Immature natural killer cell (primary cell): ENCODE data around the gene TTC7B. TPM values are rescaled to one million over a fixed set of nuclear protein-coding genes. Genes with fewer than 3 reads are reported as not detected.

Source experiments
- DNase-seq, 3 donors: peaks; one replicate each; pipeline ENCODE4 v3.0.0; 2022; ENCODE audit warnings: mixed read lengths in 1 of 3
- H3K27ac Mint-ChIP-seq, 6 donors: one replicate each; pipeline ENCODE4 v1.8.0; 2020; ENCODE audit warnings: mixed read lengths in 6 of 6, mild to moderate bottlenecking in 5 of 6, inconsistent platforms in 4 of 6, moderate library complexity in 3 of 6
- H3K27me3 Mint-ChIP-seq, 3 donors: one replicate each; pipeline ENCODE4 v1.8.0; 2020 to 2021; ENCODE audit warnings: low read depth in 3 of 3, mild to moderate bottlenecking in 3 of 3, mixed read lengths in 3 of 3, moderate library complexity in 3 of 3, inconsistent platforms in 1 of 3
- H3K36me3 Mint-ChIP-seq, 3 donors: one replicate each; pipeline ENCODE4 v1.8.0; 2020; ENCODE audit warnings: mixed read lengths in 3 of 3, inconsistent platforms in 2 of 3, mild to moderate bottlenecking in 2 of 3
- H3K4me1 Mint-ChIP-seq, 2 donors: one replicate each; pipeline ENCODE4 v1.8.0; 2020; ENCODE audit warnings: inconsistent platforms in 2 of 2, mild to moderate bottlenecking in 2 of 2, mixed read lengths in 2 of 2, moderate library complexity in 1 of 2
- H3K4me3 Mint-ChIP-seq, 5 donors: one replicate each; pipeline ENCODE4 v1.8.0; 2020; ENCODE audit warnings: mild to moderate bottlenecking in 5 of 5, mixed read lengths in 5 of 5, inconsistent platforms in 3 of 5, moderate library complexity in 3 of 5
- H3K9me3 Mint-ChIP-seq, 6 donors: one replicate each; pipeline ENCODE4 v1.8.0; 2020; ENCODE audit warnings: mild to moderate bottlenecking in 6 of 6, mixed read lengths in 6 of 6, inconsistent platforms in 4 of 6, moderate library complexity in 3 of 6
- polyA plus RNA-seq, 3 donors: library from polyadenylated mRNA; unstranded; fragments of 300-500 nt; fragmentation: Illumina TruSeq; gene quantifications; one replicate each; pipeline ENCODE4 v1.2.3, GENCODE V29; 2021

TTC7B gene
- polyA plus RNA-seq, 3 donors from 2014 or later: 1.0 to 1.1 TPM; not detected in 1

DNA sequence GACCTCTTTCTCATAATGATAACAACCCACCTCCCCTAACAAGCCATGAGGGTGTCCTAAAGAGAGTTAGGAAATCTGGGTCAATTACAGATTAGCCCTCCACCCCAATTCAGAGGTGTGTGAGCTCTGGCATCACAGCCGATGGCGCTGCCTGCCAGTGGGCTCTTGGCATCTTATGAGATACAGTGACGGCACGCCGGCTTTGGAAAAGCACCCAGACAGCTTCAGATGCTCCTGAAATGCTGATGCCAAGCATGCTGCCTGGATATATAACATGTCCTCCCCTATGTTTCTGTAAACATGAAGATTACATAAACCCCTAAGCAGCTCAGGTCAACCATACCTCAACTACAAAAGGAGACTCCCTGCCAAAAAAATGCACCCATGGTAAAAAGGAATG, 152.6 kb downstream of the TTC7B start:
- Mint-ChIP-seq H3K36me3 (no peaks in the 10 kb centered on the region), H3K4me1 (peaks cover 0 to 2% of the 10 kb centered on the region in 2 donors), H3K4me3 (no peak overlapping the region), H3K9me3 (no peaks in the 10 kb centered on the region), H3K27me3 (peaks cover 2 to 6% (median 2%) of the 10 kb centered on the region in 3 donors), H3K27ac (no peak overlapping the region)
- DNase-seq: no peak

DNA sequence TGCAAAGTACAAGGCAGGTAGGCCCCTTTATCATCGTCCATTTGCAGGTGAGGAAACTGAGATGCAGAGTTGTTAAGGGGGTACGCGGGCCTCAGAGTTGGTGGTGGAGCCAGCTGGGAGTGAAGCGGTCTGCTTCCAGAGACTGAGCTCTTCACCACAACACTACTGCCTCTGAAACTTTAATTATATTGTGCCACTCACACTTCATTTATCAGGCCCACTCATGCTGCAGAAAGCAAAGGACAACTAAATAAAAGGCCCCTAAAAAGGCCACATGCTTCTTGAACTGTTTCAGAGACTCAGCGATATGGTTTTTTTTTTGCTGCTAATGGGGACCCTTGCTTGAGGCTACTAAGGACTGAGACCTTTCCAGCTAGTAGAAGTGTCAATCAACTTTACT, 153.1 kb downstream of the TTC7B start:
- H3K27me3 Mint-ChIP-seq: peaks cover 2 to 6% (median 2%) of the 10 kb centered on the region in 3 donors
- H3K9me3 Mint-ChIP-seq: no peaks in the 10 kb centered on the region
- peaks cover 0 to 2% of the 10 kb centered on the region in 2 donors for H3K4me1 Mint-ChIP-seq
- no peaks in the 10 kb centered on the region for H3K36me3 Mint-ChIP-seq
- H3K4me3 Mint-ChIP-seq: no peak overlapping the region
- DNase-seq: no peak
- no peak overlapping the region for H3K27ac Mint-ChIP-seq

DNA sequence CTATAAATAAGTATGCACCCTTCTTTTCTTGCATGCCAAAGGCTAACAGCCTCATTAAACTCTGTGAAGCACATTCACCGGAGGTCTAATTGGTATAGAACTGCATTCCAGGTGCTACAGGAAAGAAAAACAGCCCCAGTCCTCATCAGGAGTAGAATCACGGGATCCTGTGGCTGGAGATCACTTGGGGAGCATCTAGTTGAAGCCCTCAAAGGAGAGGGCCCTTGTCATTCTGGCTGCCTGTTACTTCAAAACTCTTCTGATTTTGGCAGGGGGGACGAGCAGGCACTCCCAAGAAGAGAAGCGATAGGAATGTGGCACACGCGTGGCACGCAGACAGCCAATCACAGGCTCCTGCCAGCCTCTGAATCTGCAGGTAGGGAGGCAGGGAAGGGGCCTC, 154.4 kb downstream of the TTC7B start:
- Mint-ChIP-seq H3K27me3 (peaks cover 0 to 5% (median 2%) of the 10 kb centered on the region in 3 donors), H3K27ac (no peak overlapping the region), H3K4me3 (no peak overlapping the region), H3K9me3 (no peaks in the 10 kb centered on the region), H3K36me3 (no peaks in the 10 kb centered on the region), H3K4me1 (peaks cover 0 to 2% of the 10 kb centered on the region in 2 donors)
- DNase-seq: no peak

DNA sequence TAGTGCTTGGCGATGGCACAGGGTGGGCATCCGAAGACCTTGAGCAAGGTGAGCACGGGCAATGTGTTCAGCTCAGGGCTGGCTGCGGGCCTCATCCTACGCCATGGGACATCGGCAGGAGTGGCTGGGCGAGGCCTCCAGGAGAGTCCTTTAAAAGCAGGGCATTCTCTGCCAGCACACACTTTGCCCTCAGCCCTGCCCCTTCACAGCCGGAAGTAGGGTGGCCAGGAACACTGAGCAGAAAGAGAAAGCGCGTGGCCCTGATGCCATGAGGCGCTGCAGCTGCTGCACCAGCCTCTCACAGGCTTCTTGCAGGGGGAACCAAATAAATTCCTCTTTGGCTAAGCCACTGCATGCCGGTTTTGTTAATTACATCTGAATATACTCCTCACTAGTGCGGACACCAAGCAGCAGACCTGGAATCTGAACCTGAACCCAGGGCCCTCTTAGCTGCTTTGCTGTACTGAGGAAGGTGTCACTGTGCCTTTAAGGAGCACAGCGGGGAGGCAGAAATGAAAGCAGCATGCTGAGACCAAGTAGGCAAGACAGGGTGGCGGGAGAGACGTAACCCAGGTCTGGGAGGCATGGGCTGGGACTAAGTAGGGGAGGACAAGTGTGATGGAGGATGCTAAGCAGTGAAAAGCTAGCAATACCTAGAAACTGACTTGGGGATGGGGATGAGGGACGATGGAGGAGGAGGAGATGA, 155.2 kb downstream of the TTC7B start:
- peaks cover 0 to 2% of the 10 kb centered on the region in 2 donors for H3K4me1 Mint-ChIP-seq
- peaks cover 0 to 3% (median 2%) of the 10 kb centered on the region in 3 donors for H3K27me3 Mint-ChIP-seq
- H3K36me3 Mint-ChIP-seq: no peaks in the 10 kb centered on the region
- peak overlapping the region in 2 of 6 donors; percentile 5 to 7 for H3K27ac Mint-ChIP-seq
- no peaks in the 10 kb centered on the region for H3K9me3 Mint-ChIP-seq
- peak overlapping the region in 3 of 5 donors; percentile 33 to 76 (median 47) for H3K4me3 Mint-ChIP-seq
- no peak for DNase-seq

DNA sequence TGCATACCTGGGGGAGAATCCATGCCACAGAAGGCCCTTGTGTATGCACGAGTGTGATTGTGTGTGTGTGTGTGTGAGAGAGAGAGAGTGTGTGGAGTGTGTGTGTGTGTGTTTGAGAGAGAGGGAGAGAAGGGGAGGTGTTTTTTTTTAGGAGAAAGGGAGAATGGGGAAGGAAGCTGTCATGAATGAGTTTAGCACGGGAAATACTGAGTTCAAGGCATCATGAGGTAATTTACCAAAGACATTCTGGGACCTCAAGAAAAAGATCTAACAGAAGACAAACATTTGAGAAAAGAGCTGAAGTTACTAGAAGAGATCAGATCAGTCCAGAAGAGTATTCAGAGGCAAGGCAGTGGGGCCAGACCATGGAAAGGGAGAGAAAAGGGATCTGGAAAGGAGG, 157.1 kb downstream of the TTC7B start:
- H3K27ac Mint-ChIP-seq: no peak overlapping the region
- peaks cover 0 to 2% of the 10 kb centered on the region in 2 donors for H3K4me1 Mint-ChIP-seq
- DNase-seq: no peak
- no peak overlapping the region for H3K4me3 Mint-ChIP-seq
- no peaks in the 10 kb centered on the region for H3K9me3 Mint-ChIP-seq
- peaks cover 2 to 3% (median 2%) of the 10 kb centered on the region in 3 donors for H3K27me3 Mint-ChIP-seq
- no peaks in the 10 kb centered on the region for H3K36me3 Mint-ChIP-seq

DNA sequence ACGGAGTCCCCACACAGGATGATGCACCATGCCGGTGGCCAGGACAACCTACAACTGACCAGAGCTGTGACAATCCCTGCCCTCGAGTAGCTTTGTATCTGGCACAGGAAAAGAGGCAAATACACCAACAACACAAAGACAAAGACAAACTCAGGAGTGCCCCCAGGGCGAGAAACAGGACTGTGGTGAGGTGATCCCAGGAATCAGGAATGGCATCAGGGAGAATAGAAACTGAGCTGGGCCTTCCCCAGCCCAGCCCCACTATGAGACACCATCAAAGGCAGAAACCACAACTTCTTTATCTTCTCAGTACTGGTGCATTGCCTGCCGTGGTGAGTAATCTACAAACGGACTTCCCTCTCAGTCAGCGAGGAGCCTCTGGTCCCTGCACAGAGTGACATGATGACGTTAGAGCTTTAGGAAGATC, 157.7 kb downstream of the TTC7B start:
- Mint-ChIP-seq H3K27me3 (peaks cover 2 to 3% (median 2%) of the 10 kb centered on the region in 3 donors), H3K36me3 (no peaks in the 10 kb centered on the region), H3K4me3 (no peak overlapping the region), H3K27ac (no peak overlapping the region), H3K4me1 (peaks cover 0 to 2% of the 10 kb centered on the region in 2 donors), H3K9me3 (no peaks in the 10 kb centered on the region)
- no peak for DNase-seq

DNA sequence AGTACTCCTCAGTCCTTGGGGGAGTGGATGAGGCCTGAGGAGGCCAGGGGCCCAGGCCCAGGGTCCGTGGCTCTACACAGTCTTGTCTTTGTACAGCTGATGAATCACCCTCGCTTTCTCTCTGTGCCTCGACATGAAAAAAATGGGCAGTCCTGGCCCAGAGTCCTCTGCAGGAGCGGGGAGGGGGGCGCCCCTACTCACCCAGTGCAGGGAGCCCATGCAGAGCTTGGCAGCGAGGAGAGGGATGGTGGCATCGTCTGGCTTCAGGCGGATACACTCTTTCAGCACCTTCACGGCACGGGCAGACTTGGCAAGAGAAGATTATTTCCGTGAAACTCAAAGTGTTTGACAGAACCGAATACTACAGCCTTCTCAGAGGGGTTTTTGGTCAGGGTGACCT, 159.3 kb downstream of the TTC7B start:
- Mint-ChIP-seq H3K27me3 (peaks cover 2 to 3% (median 2%) of the 10 kb centered on the region in 3 donors), H3K36me3 (no peaks in the 10 kb centered on the region), H3K4me3 (no peak overlapping the region), H3K9me3 (no peaks in the 10 kb centered on the region), H3K27ac (no peak overlapping the region), H3K4me1 (peaks cover 0 to 2% of the 10 kb centered on the region in 2 donors)
- no peak for DNase-seq

DNA sequence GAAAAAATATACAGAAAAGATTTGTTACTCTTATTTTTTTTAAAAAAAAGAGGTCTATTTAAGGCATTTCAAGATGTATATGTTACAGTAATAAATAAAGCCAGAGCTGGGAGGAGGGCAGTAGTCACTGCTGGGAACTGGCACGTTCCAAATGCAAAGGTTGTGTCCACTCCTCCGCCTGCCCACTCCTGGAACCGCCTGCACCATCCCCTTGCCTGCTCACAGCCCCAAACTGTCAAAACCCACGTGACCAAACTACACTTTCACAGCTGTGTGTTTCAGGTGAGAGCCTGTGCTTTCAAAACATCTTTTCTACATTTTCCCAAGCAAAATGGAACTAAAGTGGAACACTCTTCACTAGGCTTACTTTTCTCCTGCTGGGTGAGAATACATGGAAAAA, 160.4 kb downstream of the TTC7B start:
- Mint-ChIP-seq H3K4me1 (no peaks in the 10 kb centered on the region), H3K27ac (no peak overlapping the region), H3K4me3 (no peak overlapping the region), H3K27me3 (peaks cover 1 to 2% (median 2%) of the 10 kb centered on the region in 3 donors), H3K36me3 (no peaks in the 10 kb centered on the region), H3K9me3 (no peaks in the 10 kb centered on the region)
- DNase-seq: no peak

DNA sequence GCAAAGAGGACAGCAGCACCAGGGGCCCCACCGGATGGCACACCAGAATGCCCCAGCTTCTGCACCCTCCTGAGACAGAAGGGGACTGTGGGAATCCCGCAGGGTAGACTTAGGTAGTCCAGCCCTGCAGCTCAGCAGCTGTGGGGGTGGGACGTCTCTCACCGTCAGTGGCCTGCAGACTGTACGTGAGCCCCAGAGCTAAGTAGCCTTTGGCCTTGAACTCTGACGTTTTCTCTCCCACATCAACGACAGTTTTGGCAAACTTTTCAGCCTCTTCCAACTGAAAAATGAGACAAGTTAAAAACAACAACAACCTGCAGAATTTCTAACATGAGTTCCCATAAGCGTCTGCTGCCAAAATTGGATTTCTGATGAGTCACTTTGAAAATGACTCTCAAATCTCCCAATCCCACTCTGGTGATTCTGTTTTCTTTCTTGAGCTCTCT, 161.4 kb downstream of the TTC7B start:
- H3K4me3 Mint-ChIP-seq: no peak overlapping the region
- H3K9me3 Mint-ChIP-seq: no peaks in the 10 kb centered on the region
- no peaks in the 10 kb centered on the region for H3K36me3 Mint-ChIP-seq
- no peak overlapping the region for H3K27ac Mint-ChIP-seq
- peaks cover 1 to 2% (median 2%) of the 10 kb centered on the region in 3 donors for H3K27me3 Mint-ChIP-seq
- DNase-seq: no peak
- no peaks in the 10 kb centered on the region for H3K4me1 Mint-ChIP-seq

DNA sequence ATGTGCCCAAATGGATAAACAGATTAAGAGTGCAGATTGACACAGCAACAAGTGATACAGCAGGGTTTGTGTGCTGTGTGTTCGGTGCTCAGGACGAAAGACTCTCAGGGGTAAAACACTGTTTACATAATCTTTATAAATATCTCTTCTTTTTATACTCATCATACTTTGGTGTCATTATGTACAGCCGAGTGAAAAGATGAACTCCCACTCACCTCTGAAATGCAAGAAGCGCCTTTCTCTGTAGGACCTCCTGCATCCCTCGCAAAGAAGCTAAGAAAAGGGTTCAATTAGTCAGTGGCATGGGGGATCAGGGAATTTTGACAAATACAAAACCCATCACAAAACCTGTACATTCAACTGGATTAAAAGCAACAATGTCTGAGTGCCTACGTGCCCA, 163.6 kb downstream of the TTC7B start:
- no peak overlapping the region for H3K27ac Mint-ChIP-seq
- peaks cover 0 to 4% (median 2%) of the 10 kb centered on the region in 3 donors for H3K27me3 Mint-ChIP-seq
- no peaks in the 10 kb centered on the region for H3K9me3 Mint-ChIP-seq

DNA sequence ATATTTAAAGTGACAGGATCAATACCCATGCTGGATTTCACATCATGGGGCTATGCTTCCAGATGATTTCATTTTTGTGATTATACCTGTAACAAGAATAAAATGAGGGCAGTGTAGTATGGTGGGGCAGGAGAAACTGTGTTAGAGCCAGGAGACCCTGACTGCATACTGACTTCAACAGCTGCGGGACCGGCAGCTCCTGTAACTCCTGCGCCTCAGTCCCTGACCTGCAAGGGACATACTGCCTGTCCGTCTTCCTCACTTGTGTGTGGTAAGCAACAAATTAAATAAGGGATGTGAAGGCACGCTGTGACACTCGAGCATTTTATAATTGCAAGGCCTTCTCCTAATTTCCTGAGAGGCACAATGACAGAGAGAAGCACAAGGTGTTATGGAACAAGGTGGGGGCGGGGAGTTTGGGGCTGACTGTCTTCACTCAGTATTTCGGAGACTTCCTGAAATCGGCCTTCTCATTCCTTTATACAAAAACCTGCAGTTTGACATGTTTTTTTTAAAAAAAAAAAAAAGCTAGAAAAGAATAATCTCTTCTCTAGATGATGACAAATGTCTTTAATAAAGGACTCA, 164.2 kb downstream of the TTC7B start:
- no peak overlapping the region for H3K27ac Mint-ChIP-seq
- H3K36me3 Mint-ChIP-seq: no peaks in the 10 kb centered on the region
- H3K4me3 Mint-ChIP-seq: no peak overlapping the region
- no peak for DNase-seq
- H3K4me1 Mint-ChIP-seq: no peaks in the 10 kb centered on the region
- H3K9me3 Mint-ChIP-seq: no peaks in the 10 kb centered on the region
- H3K27me3 Mint-ChIP-seq: peaks cover 0 to 4% (median 2%) of the 10 kb centered on the region in 3 donors

More for the DNA sequence above, 163.6 kb downstream of the TTC7B start:
- H3K4me1 Mint-ChIP-seq: no peaks in the 10 kb centered on the region
- DNase-seq: no peak
- H3K4me3 Mint-ChIP-seq: no peak overlapping the region
- H3K36me3 Mint-ChIP-seq: no peaks in the 10 kb centered on the region

DNA sequence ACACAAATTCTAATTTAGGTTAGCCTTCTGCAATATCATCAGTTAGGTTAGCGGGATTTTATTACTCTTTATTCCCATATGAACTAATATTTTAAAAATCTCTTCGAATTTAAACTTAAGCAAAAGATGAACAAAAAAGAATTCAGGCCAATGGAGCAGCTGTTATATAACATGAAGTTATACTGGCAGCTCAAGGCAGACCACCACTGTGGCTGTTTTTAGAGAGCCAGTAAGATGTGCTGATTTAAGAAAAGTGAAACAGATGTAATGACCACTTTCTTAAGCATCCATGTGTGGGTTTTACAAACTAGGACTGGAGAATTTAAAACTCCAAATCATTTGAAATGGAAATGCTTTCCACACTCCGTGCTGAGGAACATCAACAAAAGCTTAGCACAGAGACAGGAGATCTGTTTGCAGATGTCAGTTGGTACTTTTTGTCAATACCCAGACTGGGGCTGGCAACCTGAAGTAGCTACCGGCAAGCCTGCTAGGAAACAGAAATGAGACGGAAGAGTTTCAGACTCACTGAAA, 164.9 kb downstream of the TTC7B start:
- Mint-ChIP-seq H3K4me1 (no peaks in the 10 kb centered on the region), H3K27ac (no peak overlapping the region), H3K36me3 (no peaks in the 10 kb centered on the region), H3K9me3 (no peaks in the 10 kb centered on the region), H3K4me3 (no peak overlapping the region), H3K27me3 (peaks cover 0 to 4% (median 2%) of the 10 kb centered on the region in 3 donors)
- no peak for DNase-seq

DNA sequence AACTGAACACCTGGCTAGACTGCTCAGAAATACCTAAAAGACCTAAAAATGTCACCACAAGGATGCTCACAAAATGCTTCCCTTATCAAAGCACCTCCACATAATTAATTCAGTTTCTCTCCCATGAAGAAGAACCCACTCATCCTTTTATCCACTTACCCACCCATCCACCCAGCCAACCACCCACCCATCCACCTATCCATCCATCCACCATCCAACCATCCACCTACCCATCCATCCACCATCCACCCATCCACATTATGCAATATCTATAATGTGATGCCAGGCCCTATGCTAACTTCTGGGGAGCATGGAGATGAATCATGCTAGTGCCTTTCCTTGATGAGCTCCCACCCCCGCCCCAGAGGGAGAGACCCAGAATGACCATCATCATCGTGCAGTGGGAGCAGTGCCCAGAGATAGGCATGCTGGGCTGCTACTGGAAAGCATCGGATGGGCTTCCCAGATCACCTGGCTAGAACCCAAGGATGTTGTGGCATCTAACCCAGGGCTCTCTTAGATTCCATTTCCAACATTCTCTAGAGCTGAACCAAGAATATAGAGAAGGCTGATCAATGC, 166.6 kb downstream of the TTC7B start:
- Mint-ChIP-seq H3K27ac (no peak overlapping the region), H3K27me3 (peaks cover 0 to 6% (median 0%) of the 10 kb centered on the region in 3 donors), H3K4me3 (no peak overlapping the region), H3K9me3 (no peaks in the 10 kb centered on the region), H3K36me3 (no peaks in the 10 kb centered on the region), H3K4me1 (no peaks in the 10 kb centered on the region)
- no peak for DNase-seq

DNA sequence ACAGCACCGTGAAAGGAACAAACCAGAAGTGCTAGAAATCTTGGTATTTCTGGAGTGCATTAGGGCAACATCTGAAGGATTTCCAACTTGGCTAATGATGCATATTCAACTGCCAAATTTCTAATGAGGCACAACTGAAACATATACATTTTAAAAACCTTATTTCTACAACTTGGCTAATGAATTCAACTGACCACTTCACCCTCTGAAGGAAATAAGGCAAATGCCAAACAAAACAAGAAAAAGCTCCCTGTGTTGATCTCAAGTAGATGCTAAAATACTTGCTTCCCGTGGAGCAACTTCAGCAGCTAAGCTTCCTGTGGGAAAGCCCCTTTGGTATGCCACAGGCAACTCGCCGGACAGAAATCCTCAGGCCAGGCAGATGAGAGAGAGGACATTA, 167.1 kb downstream of the TTC7B start:
- Mint-ChIP-seq H3K4me1 (no peaks in the 10 kb centered on the region), H3K27me3 (peaks cover 0 to 6% (median 0%) of the 10 kb centered on the region in 3 donors), H3K27ac (no peak overlapping the region), H3K9me3 (no peaks in the 10 kb centered on the region), H3K36me3 (no peaks in the 10 kb centered on the region), H3K4me3 (no peak overlapping the region)
- no peak for DNase-seq
